HL-60 (cell line): ENCODE measurements around the gene MAST2.

ENCODE experiments used
- CTCF ChIP-seq: IDR thresholded peaks from one replicate; pipeline ENCODE4 v1.5.1; 2011; ENCODE audit warnings: low read length, control low read depth, inconsistent platforms; ENCODE audit not compliant: insufficient read depth
- GABPA ChIP-seq: IDR thresholded peaks from 2 replicates; pipeline ENCODE4 v1.6.1; 2012; ENCODE audit warnings: low read depth
- POLR2AphosphoS5 ChIP-seq: IDR thresholded peaks from 2 replicates; pipeline ENCODE4 v1.6.1; 2012; ENCODE audit warnings: low read depth
- REST ChIP-seq: IDR thresholded peaks from 2 replicates; pipeline ENCODE4 v1.6.1; 2012; ENCODE audit warnings: low read depth; ENCODE audit not compliant: insufficient replicate concordance
- SPI1 ChIP-seq: IDR thresholded peaks from 2 replicates; pipeline ENCODE4 v1.6.1; 2012; ENCODE audit warnings: low read depth, mild to moderate bottlenecking, borderline replicate concordance

GRCh38 chr1:45887156-45887842 is 83.9 kb downstream of the MAST2 start:
- TF ChIP-seq POLR2AphosphoS5 (no peak), CTCF (no peak), GABPA (no peak), REST (no peak), SPI1 (no peak)
